Mesendoderm (in vitro differentiated cells): ENCODE data around the gene ANXA6.

Source experiments
- DNase-seq: peaks from one replicate; pipeline ENCODE4 v3.0.0; 2013
- H2AK5ac ChIP-seq: 2 replicates; pipeline ENCODE4 v1.6.1; 2013; ENCODE audit warnings: low read length, inconsistent platforms
- H2BK120ac ChIP-seq: 2 replicates; pipeline ENCODE4 v1.6.1; 2013; ENCODE audit warnings: low read depth, mild to moderate bottlenecking, low read length, moderate library complexity, mixed read lengths
- H2BK15ac ChIP-seq: replicated peaks from 2 replicates; pipeline ENCODE4 v1.6.1; 2013; ENCODE audit warnings: low read depth, mild to moderate bottlenecking, moderate library complexity
- H2BK5ac ChIP-seq: 2 replicates; pipeline ENCODE4 v1.6.1; 2013; ENCODE audit warnings: low read length, inconsistent platforms
- H3K18ac ChIP-seq: 2 replicates; pipeline ENCODE4 v1.6.1; 2013; ENCODE audit warnings: mild to moderate bottlenecking, low read length, mixed read lengths
- H3K23ac ChIP-seq: one replicate; pipeline ENCODE4 v1.6.1; 2013; ENCODE audit warnings: low read length
- H3K27ac ChIP-seq: 2 replicates; pipeline ENCODE4 v1.5.1; 2013; ENCODE audit warnings: low read depth, mild to moderate bottlenecking, inconsistent platforms, low read length, moderate library complexity
- H3K27me3 ChIP-seq: 2 replicates; pipeline ENCODE4 v1.6.1; 2013; ENCODE audit warnings: low read length, control low read depth, mild to moderate bottlenecking, inconsistent platforms; ENCODE audit not compliant: insufficient read depth, poor library complexity
- H3K36me3 ChIP-seq: 2 replicates; pipeline ENCODE4 v1.6.1; 2013; ENCODE audit warnings: low read length, inconsistent platforms; ENCODE audit not compliant: control insufficient read depth, insufficient read depth
- H3K4ac ChIP-seq: one replicate; pipeline ENCODE4 v1.6.1; 2013; ENCODE audit warnings: low read depth, mild to moderate bottlenecking, low read length, moderate library complexity
- H3K4me1 ChIP-seq: 2 replicates; pipeline ENCODE4 v1.6.1; 2013; ENCODE audit warnings: low read depth, low read length, inconsistent platforms; ENCODE audit not compliant: control insufficient read depth
- H3K4me2 ChIP-seq: 2 replicates; pipeline ENCODE4 v1.6.1; 2013; ENCODE audit warnings: low read length
- H3K4me3 ChIP-seq: 2 replicates; pipeline ENCODE4 v1.5.1; 2013; ENCODE audit warnings: mild to moderate bottlenecking, low read length
- H3K56ac ChIP-seq: one replicate; pipeline ENCODE4 v1.6.1; 2013; ENCODE audit warnings: low read length
- H3K79me1 ChIP-seq: 2 replicates; pipeline ENCODE4 v1.6.1; 2013; ENCODE audit warnings: low read length, inconsistent platforms
- H3K79me2 ChIP-seq: 2 replicates; pipeline ENCODE4 v1.6.1; 2013; ENCODE audit warnings: mild to moderate bottlenecking, low read length; ENCODE audit not compliant: control insufficient read depth, insufficient read depth
- H3K9ac ChIP-seq: 2 replicates; pipeline ENCODE4 v1.6.1; 2013; ENCODE audit warnings: low read length, inconsistent platforms
- H4K5ac ChIP-seq: one replicate; pipeline ENCODE4 v1.6.1; 2013; ENCODE audit warnings: low read length
- H4K8ac ChIP-seq: one replicate; pipeline ENCODE4 v1.6.1; 2013; ENCODE audit warnings: low read depth, mild to moderate bottlenecking, control low read depth, low read length, moderate library complexity
- WGBS: extraction: QIAGEN DNeasy Blood & Tissue Kit; methylation state at CpG from one replicate; pipeline ENCODE4 v1.1.7; 2013; ENCODE audit warnings: low lambda C conversion rate, missing lambda C conversion rate; ENCODE audit not compliant: insufficient coverage; ENCODE audit errors: extremely low coverage; 5-methylcytosine and 5-hydroxymethylcytosine counted together

ANXA6 gene

GRCh38 chr5:151086192-151086869 is 71.2 kb downstream of the ANXA6 start:
- Histone ChIP-seq H3K4me1 (no peaks in the 10 kb centered on the region), H3K79me2 (no peaks in the 10 kb centered on the region), H3K36me3 (no peaks in the 10 kb centered on the region), H3K4ac (no peak overlapping the region), H3K4me3 (no peak overlapping the region), H2BK120ac (no peak overlapping the region), H3K79me1 (no peaks in the 10 kb centered on the region), H3K27ac (no peak overlapping the region), H4K8ac (no peak overlapping the region), H3K4me2 (no peak overlapping the region), H3K18ac (no peak overlapping the region), H3K9ac (no peak overlapping the region), H2AK5ac (no peak overlapping the region), H3K23ac (no peak overlapping the region), H3K56ac (no peak overlapping the region), H4K5ac (no peak overlapping the region), H3K27me3 (no peaks in the 10 kb centered on the region), H2BK5ac (no peak overlapping the region), H2BK15ac (no peak overlapping the region)
- no peak for DNase-seq
- no CpG with 5 or more reads among the region's 6 CpGs for WGBS

GRCh38 chr5:151085517-151086041 is 72.0 kb downstream of the ANXA6 start:
- H3K27me3 ChIP-seq = no peaks in the 10 kb centered on the region
- no peaks in the 10 kb centered on the region for H3K4me1 ChIP-seq
- H3K4me2 ChIP-seq = no peak overlapping the region
- no peak for DNase-seq
- no peaks in the 10 kb centered on the region for H3K79me2 ChIP-seq
- no peak overlapping the region for H2BK15ac ChIP-seq
- H4K8ac ChIP-seq = no peak overlapping the region
- H3K4me3 ChIP-seq = no peak overlapping the region
- no peak overlapping the region for H3K4ac ChIP-seq
- H3K9ac ChIP-seq = no peak overlapping the region
- H3K79me1 ChIP-seq = no peaks in the 10 kb centered on the region
- H3K27ac ChIP-seq = no peak overlapping the region
- H3K36me3 ChIP-seq = no peaks in the 10 kb centered on the region
- no peak overlapping the region for H2BK120ac ChIP-seq
- no peak overlapping the region for H4K5ac ChIP-seq
- H3K23ac ChIP-seq = no peak overlapping the region
- no CpG with 5 or more reads among the region's 9 CpGs for WGBS
- H2AK5ac ChIP-seq = no peak overlapping the region
- no peak overlapping the region for H3K18ac ChIP-seq
- peak overlapping the region; percentile 2 for H3K56ac ChIP-seq
- H2BK5ac ChIP-seq = no peak overlapping the region

GRCh38 chr5:151084363-151084762 is 73.2 kb downstream of the ANXA6 start:
- no CpG with 5 or more reads among the region's 7 CpGs for WGBS

GRCh38 chr5:151083081-151083676 is 74.4 kb downstream of the ANXA6 start:
- H3K4me3 ChIP-seq = no peak overlapping the region
- no peak overlapping the region for H3K4ac ChIP-seq
- H3K18ac ChIP-seq = no peak overlapping the region
- no peaks in the 10 kb centered on the region for H3K79me2 ChIP-seq
- no peaks in the 10 kb centered on the region for H3K27me3 ChIP-seq
- H3K23ac ChIP-seq = no peak overlapping the region
- no peak overlapping the region for H3K4me2 ChIP-seq
- no peak overlapping the region for H2BK120ac ChIP-seq
- no peaks in the 10 kb centered on the region for H3K36me3 ChIP-seq
- H4K5ac ChIP-seq = no peak overlapping the region
- H3K56ac ChIP-seq = no peak overlapping the region
- H4K8ac ChIP-seq = no peak overlapping the region
- H3K9ac ChIP-seq = no peak overlapping the region
- H2BK15ac ChIP-seq = no peak overlapping the region
- WGBS = no CpG with 5 or more reads among the region's 3 CpGs
- H3K79me1 ChIP-seq = peaks cover 6% of the 10 kb centered on the region
- H2AK5ac ChIP-seq = no peak overlapping the region
- H3K4me1 ChIP-seq = peaks cover 3% of the 10 kb centered on the region
- no peak overlapping the region for H3K27ac ChIP-seq
- no peak overlapping the region for H2BK5ac ChIP-seq
- DNase-seq = no peak

More at GRCh38 chr5:151084363-151084762, 73.2 kb downstream of the ANXA6 start:
- H3K27me3 ChIP-seq = no peaks in the 10 kb centered on the region
- H3K9ac ChIP-seq = no peak overlapping the region
- peaks cover 4% of the 10 kb centered on the region for H3K79me1 ChIP-seq
- H3K4ac ChIP-seq = no peak overlapping the region
- no peak overlapping the region for H4K8ac ChIP-seq
- no peak overlapping the region for H3K4me3 ChIP-seq
- no peak for DNase-seq
- H3K18ac ChIP-seq = no peak overlapping the region
- H2BK5ac ChIP-seq = no peak overlapping the region
- H3K4me2 ChIP-seq = no peak overlapping the region
- H3K36me3 ChIP-seq = no peaks in the 10 kb centered on the region
- no peak overlapping the region for H2BK15ac ChIP-seq
- H3K23ac ChIP-seq = no peak overlapping the region
- H3K27ac ChIP-seq = no peak overlapping the region
- no peak overlapping the region for H2AK5ac ChIP-seq
- H4K5ac ChIP-seq = no peak overlapping the region
- H3K4me1 ChIP-seq = peaks cover 3% of the 10 kb centered on the region
- no peak overlapping the region for H2BK120ac ChIP-seq
- no peaks in the 10 kb centered on the region for H3K79me2 ChIP-seq
- no peak overlapping the region for H3K56ac ChIP-seq

- H3K27me3 ChIP-seq = no peaks in the 10 kb centered on the region
- no peak overlapping the region for H3K27ac ChIP-seq
- H3K4me1 ChIP-seq = peaks cover 3% of the 10 kb centered on the region
- no peak overlapping the region for H3K4me3 ChIP-seq
- H3K56ac ChIP-seq = no peak overlapping the region
- no peak overlapping the region for H3K23ac ChIP-seq
- H3K18ac ChIP-seq = no peak overlapping the region
- H2AK5ac ChIP-seq = no peak overlapping the region
- H3K36me3 ChIP-seq = no peaks in the 10 kb centered on the region
- H3K79me1 ChIP-seq = peaks cover 6% of the 10 kb centered on the region
- no peak overlapping the region for H3K9ac ChIP-seq
- H2BK15ac ChIP-seq = no peak overlapping the region
- no peak overlapping the region for H3K4me2 ChIP-seq
- DNase-seq = peak; percentile 77
- no peak overlapping the region for H2BK120ac ChIP-seq
- H3K4ac ChIP-seq = no peak overlapping the region
- no peak overlapping the region for H4K8ac ChIP-seq
- no peaks in the 10 kb centered on the region for H3K79me2 ChIP-seq
- H2BK5ac ChIP-seq = no peak overlapping the region
- no CpG with 5 or more reads among the region's 6 CpGs for WGBS
- H4K5ac ChIP-seq = no peak overlapping the region
Observed at GRCh38 chr5:151082282-151082902, 75.2 kb downstream of the ANXA6 start.
